HepG2 (cell line): ENCODE data around the gene ANP32D.

Experiments
- CEBPG ChIP-seq: IDR thresholded peaks from 2 replicates; pipeline ENCODE4 v1.6.1; 2016
- GTF2F1 ChIP-seq: fragments of 150-350 bp; IDR thresholded peaks from 2 replicates; pipeline ENCODE4 v1.6.1; 2014; ENCODE audit warnings: low read length
- PCBP2 ChIP-seq: fragments of 200-400 bp; formaldehyde crosslinking; optimal IDR thresholded peaks from 2 replicates; pipeline ENCODE3; 2018; ENCODE audit warnings: low read length, low read depth; ENCODE audit not compliant: poor library complexity, severe bottlenecking
- SKI ChIP-seq: fragments of 450-650 bp; IDR thresholded peaks from one replicate; pipeline ENCODE4 v1.6.1; 2018; ENCODE audit warnings: mild to moderate bottlenecking; ENCODE audit not compliant: partially characterized antibody
- SMAD3 ChIP-seq: sonication (generic); formaldehyde crosslinking; IDR thresholded peaks from 2 replicates; pipeline ENCODE4 v1.4.0; 2020; ENCODE audit warnings: missing genetic modification reagents
- TP53 ChIP-seq: sonication (generic); formaldehyde crosslinking; conservative IDR thresholded peaks from 2 replicates; pipeline ENCODE4 v1.4.0; 2020; ENCODE audit warnings: missing genetic modification reagents
- YY1 ChIP-seq: IDR thresholded peaks from 2 replicates; pipeline ENCODE4 v1.6.1; 2011; ENCODE audit warnings: low read length, low read depth, moderate library complexity, mild to moderate bottlenecking; ENCODE audit not compliant: insufficient read depth, insufficient replicate concordance
- TF ChIP-seq, protein P1 (sequence below): sonication (generic); formaldehyde crosslinking; IDR thresholded peaks from 2 replicates; pipeline ENCODE4 v1.4.0; 2020; ENCODE audit warnings: missing genetic modification reagents, borderline replicate concordance
- TF ChIP-seq, protein P2 (sequence below): sonication (generic); formaldehyde crosslinking; IDR thresholded peaks from 2 replicates; pipeline ENCODE4 v1.5.0; 2020; ENCODE audit warnings: mild to moderate bottlenecking, missing genetic modification reagents, moderate library complexity

DNA sequence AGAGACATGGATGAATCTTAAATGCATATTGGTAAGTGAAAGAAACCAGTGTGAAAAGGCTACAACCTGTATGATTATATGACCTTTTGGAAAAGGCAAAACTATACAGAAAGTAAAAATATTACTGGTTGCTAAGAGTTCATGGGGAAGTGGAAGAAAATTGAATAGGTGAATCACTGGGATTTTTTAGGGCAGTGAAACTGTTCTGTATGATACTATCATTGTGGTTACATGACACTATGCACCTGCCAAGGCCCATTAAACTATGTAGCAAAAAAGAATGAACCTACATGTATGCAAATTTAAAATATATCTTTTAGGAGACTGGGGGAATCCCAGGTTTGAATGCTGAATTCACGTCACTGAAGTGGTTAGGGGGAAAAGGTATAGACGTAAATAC lies 40.5 kb downstream of the ANP32D start:
- TF ChIP-seq TP53 (CRISPR knock-in tag) (no peak), YY1 (no peak), SMAD3 (no peak), CEBPG (no peak), PCBP2 (no peak), SKI (no peak), GTF2F1 (no peak)
- TF ChIP-seq, protein P1, sequence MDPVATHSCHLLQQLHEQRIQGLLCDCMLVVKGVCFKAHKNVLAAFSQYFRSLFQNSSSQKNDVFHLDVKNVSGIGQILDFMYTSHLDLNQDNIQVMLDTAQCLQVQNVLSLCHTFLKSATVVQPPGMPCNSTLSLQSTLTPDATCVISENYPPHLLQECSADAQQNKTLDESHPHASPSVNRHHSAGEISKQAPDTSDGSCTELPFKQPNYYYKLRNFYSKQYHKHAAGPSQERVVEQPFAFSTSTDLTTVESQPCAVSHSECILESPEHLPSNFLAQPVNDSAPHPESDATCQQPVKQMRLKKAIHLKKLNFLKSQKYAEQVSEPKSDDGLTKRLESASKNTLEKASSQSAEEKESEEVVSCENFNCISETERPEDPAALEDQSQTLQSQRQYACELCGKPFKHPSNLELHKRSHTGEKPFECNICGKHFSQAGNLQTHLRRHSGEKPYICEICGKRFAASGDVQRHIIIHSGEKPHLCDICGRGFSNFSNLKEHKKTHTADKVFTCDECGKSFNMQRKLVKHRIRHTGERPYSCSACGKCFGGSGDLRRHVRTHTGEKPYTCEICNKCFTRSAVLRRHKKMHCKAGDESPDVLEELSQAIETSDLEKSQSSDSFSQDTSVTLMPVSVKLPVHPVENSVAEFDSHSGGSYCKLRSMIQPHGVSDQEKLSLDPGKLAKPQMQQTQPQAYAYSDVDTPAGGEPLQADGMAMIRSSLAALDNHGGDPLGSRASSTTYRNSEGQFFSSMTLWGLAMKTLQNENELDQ: no peak
- TF ChIP-seq, protein P2, sequence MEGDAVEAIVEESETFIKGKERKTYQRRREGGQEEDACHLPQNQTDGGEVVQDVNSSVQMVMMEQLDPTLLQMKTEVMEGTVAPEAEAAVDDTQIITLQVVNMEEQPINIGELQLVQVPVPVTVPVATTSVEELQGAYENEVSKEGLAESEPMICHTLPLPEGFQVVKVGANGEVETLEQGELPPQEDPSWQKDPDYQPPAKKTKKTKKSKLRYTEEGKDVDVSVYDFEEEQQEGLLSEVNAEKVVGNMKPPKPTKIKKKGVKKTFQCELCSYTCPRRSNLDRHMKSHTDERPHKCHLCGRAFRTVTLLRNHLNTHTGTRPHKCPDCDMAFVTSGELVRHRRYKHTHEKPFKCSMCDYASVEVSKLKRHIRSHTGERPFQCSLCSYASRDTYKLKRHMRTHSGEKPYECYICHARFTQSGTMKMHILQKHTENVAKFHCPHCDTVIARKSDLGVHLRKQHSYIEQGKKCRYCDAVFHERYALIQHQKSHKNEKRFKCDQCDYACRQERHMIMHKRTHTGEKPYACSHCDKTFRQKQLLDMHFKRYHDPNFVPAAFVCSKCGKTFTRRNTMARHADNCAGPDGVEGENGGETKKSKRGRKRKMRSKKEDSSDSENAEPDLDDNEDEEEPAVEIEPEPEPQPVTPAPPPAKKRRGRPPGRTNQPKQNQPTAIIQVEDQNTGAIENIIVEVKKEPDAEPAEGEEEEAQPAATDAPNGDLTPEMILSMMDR: no peak
